HG02852 (cell line): Measurements from ENCODE around the gene NOP10.
"Not testable (repeated sequence)": the region's sequence is repeated elsewhere in the genome, so short reads cannot be mapped to it uniquely, and the experiment has no call there.

Experiments
- ATAC-seq: cut with Tn5 transposase; IDR thresholded peaks from one replicate; pipeline ENCODE4 v1.9.1; 2021; ENCODE audit warnings: mild to moderate bottlenecking, moderate library complexity; ENCODE audit not compliant: unreplicated experiment

Gene NOP10

DNA sequence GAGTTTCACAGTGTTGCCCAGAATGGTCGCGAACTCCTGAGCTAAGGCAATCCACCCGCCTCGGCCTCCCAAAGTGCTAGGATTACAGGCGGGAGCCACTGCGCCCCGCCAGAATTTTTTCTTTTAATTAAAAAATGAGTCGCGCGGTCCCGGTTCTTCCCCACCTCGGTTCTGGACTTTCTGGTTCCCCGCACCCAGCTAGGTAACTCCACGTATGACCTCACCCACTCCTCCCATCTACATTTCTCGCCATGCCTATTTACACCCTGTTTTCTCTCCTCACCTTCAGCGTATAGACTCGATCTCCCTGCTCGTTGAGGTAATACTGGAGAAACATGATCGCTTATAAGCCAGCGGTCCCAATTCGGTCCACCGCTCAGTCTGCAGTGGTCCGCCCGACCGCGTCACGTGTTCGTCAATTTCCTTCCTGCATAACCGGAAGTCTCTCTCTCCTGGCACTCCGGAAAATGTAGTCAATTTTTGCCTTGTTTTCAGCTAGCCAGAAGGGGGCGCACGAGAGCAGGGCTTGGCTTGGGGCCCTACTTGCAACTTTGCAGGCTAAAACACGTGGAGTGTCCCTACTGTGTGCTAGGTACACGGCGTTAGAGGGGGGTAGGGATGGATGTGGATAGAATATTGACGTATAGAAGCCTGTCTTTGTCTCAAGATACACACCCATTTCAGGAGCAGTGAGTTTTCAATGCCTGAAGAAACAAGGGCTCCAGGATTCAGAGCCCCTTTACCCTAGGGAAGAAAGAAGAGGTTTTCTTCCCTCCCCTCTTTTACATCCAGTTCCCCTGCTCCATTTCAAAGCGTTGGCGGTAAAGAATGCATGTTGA is at the start of gene NOP10, which contains the start of gene NUTM1:
Gene NOP10, minus strand, starts transcription at position 400 of the 839 bp plus-strand sequence. Its CDS starts 63 bp downstream, at position 337.
Gene NUTM1, plus strand, starts transcription at position 579 of the 839 bp plus-strand sequence. CDS start 382 bp downstream, outside the sequence.
- ATAC-seq: peak; percentile 92

DNA sequence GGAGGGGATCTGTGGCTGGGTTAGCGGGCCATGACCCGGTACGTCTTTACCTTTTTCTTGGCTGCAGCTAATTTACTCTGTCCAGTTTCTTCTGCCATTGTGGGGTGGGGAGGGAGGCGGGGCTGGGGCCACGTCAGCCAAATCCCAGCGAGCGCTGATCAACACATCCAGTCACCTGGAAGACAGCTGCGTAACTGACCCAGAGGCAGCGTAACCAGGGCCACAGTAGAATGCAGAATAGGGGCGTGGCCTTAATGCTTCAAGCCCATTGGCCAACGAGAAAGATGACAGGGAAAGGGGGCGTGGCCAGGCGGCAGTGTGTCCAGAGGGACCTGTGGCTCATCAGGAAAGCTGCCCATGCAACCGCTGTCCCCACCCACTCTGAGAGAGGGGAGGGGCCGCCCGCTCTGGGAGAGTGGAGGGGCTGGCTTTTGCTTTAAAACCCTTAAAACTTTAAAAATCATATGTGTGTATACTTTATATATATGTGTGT is 46.7 kb upstream of the NOP10 start:
- not testable (repeated sequence) for ATAC-seq

DNA sequence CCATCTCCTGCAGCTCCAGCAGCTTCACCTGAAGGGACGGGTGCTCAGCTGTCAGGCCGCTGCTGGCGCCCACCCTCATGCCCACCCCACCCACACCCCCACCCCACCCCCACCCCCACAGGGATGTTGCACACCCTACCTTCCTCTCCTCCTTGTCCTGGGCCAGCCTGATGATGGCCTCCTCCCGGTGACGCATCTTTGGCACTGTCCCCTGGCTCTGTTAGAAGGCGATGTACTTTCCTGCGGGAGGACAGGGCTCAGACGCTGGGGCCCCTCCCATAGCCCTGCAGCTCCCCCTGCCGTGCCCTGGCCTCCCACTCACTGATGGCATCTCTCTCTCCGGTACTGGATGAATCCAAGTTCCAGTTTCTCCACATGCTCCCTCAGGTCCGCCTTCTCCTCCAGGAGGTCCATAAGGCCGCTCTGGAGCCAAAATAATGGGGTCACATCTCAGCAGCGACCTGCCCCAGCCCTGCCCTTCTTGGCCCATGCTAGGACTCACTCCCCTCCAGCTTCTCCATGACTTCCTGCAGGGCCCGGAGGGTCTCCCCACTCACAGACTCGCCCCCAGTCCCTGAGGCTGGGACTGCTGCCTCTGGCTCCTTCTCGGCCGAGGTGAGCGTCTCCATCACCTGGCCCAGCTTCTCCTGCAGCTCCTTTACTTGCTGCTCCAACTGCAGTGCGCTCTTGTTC is 39.0 kb upstream of the NOP10 start:
- not testable (repeated sequence) for ATAC-seq

DNA sequence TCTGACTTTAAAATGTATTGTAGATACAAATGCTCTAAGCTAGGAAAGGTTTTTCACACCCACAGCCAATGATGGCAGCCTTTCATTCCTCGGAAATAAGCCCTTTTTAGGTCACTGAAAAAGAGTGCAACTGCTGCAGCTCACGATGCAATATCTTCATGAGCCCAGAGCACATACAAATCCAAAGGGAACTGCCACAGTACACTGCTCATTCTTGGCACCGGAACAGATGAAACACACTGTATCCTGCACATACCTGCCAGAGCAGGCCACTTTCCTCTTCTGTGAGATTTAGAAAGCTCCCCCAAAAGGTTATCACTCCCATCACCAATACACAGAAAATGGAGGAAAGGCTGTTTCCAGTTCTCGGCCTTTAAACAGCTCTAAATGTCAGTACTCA is 37.6 kb upstream of the NOP10 start:
- ATAC-seq: not testable (repeated sequence)

DNA sequence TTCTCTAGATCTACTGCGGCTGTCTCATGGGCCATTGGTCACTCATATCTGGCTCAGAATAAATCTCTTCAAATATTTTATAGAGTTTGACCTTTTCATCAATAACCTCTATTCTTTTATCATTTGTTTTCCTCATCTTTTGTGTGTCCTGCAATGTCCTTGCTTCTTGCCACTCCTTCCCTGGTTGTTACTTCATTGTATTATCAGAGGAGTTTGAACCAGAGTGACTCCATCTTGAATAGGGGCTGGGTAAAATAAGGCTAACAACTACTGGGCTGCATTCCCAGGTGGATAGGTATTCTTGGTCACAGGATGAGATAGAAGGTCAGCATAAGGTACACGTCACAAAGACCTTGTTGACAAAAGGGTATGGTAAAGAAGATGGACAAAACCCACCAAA is 33.9 kb upstream of the NOP10 start:
- no peak for ATAC-seq

DNA sequence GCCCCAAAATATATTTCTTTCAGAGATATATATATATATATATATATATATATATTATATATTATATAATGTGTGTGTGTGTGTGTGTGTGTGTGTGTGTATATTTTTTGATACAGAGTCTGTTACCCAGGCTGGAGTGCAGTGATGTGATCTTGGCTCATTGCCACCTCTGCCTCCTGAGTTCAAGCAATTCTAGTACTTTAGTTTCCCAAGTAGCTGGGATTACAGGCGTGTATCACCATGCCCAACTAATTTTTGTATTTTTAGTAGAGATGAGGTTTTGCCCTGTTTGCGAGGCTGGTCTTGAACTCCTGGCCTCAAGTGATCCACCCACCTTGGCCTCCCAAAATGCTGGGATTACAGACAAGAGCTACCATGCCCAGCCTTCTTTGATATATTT is 32.6 kb upstream of the NOP10 start:
- ATAC-seq: not testable (repeated sequence)

DNA sequence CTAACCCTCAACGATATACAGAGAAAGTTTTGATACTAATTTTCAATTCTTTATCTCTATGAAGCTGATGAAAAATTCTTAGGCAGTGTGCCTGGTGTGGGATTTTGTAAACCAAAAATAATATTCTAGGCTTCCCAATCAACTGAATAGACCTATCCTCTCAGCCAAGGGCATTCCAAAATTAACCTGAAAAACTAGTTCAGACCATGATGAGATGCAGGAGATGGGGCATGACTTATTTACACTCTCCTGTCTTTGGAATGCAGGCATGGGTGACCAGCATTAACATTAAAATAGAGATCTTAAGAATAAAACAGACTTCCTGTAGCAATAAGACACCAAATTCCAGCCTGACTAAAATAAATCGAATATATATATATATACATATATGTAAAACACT is 31.9 kb upstream of the NOP10 start:
- ATAC-seq: no peak

DNA sequence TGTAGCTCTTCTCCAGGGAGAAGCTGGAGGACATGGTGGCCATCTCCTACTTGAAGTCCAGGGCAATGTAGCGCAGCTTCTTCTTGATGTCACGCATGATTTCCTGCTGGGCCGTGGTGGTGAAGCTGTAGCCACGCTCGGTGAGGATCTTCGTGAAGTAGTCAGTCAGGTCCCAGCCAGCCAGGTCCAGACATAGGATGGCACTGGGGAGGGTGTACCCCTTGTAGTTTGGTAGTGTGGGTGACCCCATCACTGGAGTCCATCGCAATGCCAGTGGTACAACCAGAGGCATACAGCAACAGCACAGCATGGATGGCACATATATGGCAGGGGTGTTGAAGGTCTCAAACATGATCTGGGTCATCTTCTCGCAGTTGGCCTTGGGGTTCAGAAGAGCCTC is 31.0 kb upstream of the NOP10 start:
- no peak for ATAC-seq

DNA sequence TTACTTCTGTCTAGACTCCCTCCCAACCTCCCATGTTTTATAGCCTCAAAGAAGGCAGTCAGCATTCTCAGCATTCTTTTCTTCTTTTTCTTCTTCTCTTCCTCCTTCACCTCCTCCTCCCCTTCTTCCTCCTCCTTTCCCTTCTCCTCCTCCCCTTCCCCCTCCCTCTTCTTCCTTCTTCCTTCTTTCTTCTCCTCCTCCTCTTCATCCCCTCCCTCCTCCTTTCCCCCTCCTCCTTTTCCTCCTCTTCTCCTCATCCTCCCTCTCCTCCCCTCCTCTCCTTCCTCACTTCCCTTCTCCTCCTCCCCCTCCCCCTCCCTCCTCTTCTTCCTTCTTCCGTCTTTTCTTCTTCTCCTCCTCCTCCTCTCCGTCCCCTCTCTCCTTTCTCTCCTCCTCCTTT is 27.7 kb upstream of the NOP10 start:
- ATAC-seq: no peak

DNA sequence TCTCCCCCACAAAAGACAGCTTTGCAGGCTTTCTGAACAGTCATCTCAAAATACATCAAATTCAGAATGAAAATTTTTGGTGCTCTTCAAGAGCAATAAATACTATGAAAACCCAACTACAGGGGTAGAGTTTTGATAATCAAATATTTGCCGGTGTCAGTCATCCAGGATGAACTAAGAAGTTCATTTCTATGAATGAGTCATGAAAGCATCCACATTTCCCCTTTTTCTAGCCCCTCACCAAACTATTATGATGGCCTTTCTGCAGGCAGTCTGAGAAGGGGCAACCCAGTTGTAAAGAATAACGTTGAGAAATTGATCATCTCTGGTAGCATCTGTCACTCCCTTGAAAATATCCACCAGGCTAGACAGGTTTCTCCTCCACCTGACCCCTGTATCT is 27.2 kb upstream of the NOP10 start:
- no peak for ATAC-seq

DNA sequence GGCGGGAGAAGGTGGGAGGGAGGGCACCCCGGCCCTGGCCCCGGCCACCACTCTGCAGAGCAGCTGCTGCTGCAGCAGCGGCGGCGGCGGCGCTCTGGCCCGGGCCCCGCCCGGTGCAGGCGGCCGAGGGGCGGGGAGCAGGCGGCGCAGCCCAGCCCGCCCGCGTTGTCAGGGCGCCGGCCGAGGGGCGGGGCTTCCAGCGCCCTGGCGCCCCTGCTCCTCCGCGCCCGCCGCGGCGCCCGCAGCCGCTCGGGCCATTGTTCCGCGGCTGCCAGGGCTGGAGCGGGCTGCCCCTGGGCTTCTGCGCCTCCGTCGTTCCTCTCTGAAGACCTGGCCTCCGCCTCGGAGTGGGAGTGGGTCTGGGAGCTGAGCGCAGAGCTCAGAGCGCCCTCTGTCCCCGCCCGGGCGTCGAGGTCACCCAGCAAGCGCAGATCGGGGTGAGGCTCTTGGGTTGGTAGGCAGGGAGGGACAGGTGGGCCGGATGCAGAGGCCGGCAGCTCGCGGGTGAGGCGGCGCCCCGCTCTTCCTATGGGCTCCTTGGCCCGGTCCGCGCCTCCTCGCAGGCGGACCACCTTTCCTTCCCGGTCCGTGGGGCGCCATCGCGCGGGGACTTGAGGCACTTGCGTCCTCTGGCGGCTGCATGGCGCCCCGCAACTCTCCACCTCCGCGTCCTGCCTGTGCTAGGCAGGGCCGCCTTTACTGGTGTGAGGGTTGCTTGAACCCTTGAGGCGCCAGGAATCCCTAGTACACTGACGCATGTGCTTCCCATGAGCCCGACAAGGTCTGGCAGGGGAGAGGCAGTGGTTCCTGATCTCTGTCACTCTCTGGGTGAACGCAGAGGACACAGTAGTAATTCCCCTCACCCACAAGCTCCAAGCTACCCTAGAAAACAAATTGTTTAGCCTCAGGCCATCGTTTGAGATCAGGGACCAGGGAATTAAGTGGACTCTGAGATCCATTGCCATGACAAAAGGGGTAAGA is 24.5 kb upstream of the NOP10 start, which contains the start of gene LPCAT4:
Gene LPCAT4, minus strand, starts transcription at position 96 of the 981 bp plus-strand sequence. CDS start 96 bp downstream, outside the sequence.
- ATAC-seq: peak; percentile 72

DNA sequence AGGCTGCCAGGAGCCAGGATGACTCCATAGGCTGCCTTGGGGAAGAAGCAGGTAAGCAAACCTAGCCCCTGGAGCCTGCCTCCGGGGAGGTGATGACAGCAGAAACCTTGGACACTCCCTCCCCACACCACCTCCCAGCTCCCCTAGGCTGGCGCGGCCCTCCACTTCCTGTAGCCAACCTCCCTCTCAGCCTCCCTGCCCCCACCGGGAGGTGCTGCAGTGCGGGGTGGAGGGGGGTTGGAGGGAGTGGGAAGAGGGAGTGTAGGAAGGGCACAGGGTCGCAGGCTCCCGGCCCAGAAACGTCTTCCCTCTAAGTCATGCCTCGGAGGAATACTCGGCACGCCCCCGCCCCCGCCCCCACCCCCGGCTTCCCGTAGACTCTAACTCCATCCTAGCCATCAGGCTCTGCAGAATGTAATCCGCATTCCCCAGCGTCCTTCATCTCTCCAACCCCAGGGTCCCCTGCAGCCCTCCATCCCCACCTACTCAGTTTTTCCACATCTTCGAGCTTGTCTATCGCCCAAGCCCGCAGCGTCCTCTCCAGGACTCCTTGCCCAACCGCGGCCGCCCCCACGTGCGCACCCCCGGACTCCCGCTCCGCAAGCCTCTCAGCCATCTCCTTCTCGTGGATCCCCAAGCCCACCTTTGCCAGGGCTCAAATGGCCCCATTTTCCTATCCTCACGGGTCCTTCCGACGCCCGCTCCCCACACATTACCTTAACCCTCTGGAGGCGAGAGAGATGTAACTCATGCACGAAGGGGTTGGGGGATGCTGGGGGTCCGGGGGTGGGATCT is 23.5 kb upstream of the NOP10 start:
- no peak for ATAC-seq

DNA sequence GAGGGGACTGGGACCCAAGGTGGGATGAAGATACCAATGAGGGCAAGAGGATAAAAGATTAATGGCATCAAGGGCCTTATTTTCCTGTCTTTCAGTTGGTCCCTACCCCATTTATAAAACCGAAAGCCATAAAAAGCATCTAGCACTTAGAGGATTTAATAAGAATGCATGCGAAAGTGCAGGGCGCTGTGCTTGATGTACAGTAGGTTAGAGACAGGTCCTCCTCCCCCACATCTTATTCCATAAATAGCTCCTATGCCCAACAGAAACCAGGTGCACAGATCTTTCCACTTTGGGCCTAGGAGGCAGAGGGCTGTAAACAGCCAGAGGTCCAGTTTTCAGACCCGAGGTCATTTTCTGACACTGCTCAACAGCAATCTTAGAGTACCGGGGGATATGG is 22.9 kb upstream of the NOP10 start:
- no peak for ATAC-seq

DNA sequence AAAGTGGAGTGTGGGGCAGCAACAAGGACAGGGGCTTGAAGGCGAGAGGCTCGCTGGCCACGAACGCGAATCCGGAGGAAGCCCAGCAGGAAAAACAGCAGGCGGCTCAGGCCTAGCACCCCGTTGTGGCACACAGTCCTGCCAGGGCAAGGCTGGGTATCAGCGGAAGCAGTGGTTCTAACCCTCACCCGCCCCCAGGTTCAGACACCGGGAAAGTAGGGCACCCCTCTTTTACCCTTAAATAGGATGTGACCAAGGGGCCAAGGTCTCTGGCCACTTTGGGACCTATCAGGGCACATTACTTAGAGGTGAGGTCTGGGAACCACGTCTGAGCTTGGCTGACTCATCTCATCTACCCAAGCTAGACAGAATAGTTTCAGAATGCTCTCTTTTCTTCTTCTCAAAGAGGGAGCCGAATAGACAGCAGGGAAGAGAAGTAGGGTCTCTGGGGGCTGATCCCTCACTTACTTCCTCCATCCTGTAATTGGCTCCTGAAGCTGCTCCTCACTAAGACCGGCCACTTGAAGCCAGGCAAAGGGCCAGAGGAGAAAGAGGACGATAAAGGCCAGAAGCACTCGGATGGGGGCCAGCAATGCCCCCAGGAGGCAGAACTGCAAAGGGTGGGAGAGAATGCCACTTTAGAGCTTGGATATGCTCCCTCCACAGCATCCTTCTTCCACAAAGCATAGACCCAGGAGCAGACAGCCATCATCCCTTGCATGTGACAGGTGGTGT is 22.3 kb upstream of the NOP10 start:
- no peak for ATAC-seq

DNA sequence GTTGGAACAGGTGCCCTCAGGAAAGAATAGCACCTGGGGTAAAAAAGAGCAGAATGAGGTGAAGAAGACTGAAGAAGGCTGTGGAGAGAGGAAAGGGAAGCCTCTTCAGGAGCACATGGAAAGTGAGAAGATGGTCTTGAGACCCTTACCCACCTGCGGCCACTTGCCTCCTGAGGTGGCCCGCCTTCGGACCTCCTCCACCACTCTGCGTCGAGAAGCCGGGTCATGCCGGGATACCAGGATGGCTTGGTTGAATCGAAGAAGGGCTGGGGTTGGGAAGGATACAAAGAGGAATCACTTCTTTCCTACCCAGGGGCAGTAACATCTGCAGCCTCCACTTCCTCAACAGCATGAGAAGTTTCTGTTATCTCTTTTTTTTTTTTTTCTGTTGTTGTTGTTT is 21.1 kb upstream of the NOP10 start:
- ATAC-seq: no peak

DNA sequence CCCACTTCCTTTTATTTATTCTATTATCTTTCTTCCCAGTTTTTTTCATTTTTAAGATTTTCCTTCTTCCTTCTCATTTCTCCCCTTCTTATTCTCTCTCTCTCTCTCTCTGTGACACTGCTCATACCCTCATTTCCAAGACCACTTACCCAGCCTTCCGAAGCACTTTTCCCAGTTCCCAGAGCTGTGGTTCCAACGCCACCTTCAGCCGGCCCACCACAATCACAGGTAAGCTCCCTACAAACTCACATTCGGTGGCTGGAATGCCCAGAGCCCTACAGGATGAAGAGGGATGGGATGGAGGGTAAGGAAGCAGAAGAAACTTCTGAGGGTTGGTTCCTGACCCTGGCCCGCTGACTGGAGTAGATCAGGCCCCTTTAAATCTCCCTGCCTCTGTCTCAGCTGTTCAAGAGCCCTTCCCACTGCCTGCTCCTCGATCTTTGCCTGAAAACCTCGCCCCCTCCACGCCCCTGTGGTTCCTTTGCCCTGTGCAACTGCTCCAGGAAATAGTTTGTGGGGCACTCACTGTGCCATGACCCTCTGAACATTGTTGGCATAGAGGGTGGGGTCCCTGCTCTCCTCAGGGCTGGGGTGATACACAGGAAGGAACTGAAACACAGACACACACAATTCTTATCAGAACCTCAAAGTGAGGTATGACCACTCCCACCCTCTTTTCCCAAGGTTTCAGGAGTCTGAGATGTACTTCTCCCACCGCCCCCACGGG is 19.3 kb upstream of the NOP10 start:
- no peak for ATAC-seq

DNA sequence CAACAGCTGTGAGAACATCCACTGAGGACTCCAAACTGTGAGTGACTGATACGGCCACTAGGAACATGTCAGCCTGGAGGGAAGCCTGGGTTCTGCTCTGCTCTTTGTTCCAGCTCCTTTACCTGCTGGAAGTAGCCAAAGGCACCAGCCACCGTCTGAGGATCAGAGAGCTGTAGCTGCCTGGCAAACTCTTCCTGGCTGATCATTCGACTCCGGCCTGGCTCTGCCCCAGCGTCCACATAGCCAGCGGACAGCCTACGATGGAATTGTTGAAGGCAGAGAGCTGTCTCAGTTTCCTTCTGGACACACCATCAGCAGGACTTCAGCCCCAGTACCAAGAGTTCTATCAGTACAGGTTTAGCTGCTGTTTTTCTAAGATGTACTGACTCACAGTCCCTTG is 18.3 kb upstream of the NOP10 start:
- ATAC-seq: no peak

DNA sequence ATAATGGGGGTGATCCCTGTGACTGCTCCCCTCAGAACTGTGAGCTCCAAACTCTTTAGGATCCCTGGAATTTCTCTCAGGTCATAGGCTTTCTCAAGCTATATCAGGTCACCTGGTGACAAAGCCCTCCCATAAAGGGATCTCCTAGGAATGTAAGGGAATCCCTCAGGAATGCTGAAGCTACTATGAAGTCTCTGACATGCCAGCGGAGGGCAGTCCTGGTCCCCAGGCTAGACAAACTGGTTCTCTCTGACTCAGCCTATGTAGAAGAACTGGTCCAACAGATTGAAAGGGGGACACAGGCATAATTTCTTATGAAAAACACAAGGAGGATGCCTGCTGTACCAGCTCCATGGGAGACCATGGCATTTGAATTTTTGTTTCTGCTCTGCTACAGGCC is 17.4 kb upstream of the NOP10 start:
- ATAC-seq: no peak
